ENCODE results near the gene NATD1. TPM values are rescaled to one million over a fixed set of nuclear protein-coding genes. Genes with fewer than 3 reads are reported as not detected.
"Not testable (repeated sequence)": the region's sequence is repeated elsewhere in the genome, so short reads cannot be mapped to it uniquely, and the experiment has no call there.

The NATD1 gene
- total and polyA plus RNA-seq, 2 experiments from 2014 or later: 5.0 to 6.7 TPM

DNA sequence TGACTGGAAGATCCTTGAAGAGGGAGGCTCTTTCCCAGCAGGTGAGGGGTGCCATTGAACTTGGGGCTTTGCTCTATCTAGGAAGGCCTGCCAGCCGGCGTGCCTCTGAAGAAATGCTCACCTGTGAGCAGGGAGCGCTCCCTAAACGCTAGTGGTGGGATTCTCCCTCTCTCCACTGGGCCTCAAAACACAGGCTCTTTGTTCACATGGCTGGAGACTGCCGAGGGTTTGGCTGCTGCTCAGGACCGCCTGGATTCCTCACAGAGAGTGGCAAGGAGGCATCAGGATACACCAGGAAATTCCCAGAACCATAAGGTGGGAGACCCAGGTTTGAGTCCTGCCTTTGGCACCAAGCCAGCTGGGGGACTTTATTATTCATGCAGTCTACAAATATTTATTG is 21.7 kb downstream of the NATD1 start:
- Histone ChIP-seq H3K27ac (no peak overlapping the region), H3K9me3 (ENCODE audit: low read depth) (no peaks in the 10 kb centered on the region), H2AFZ (no peak overlapping the region), H3K79me2 (no peaks in the 10 kb centered on the region), H3K27me3 (no peaks in the 10 kb centered on the region), H3K36me3 (replicated peaks; ENCODE audit: insufficient read depth, low read depth) (no peaks in the 10 kb centered on the region), H3K4me2 (no peak overlapping the region), H3K4me3 (no peak overlapping the region), H3K4me1 (ENCODE audit: insufficient read depth) (no peaks in the 10 kb centered on the region), H3K9me2 (replicated peaks; ENCODE audit: insufficient read depth) (no peaks in the 10 kb centered on the region), H4K20me1 (ENCODE audit: insufficient read depth, poor library complexity, severe bottlenecking) (no peaks in the 10 kb centered on the region)
- TF ChIP-seq EZH2phosphoT487 (IDR thresholded peaks at IDR 0.05; ENCODE audit: low read depth, severe bottlenecking, unreplicated experiment): no peak
- TF ChIP-seq, protein P1, sequence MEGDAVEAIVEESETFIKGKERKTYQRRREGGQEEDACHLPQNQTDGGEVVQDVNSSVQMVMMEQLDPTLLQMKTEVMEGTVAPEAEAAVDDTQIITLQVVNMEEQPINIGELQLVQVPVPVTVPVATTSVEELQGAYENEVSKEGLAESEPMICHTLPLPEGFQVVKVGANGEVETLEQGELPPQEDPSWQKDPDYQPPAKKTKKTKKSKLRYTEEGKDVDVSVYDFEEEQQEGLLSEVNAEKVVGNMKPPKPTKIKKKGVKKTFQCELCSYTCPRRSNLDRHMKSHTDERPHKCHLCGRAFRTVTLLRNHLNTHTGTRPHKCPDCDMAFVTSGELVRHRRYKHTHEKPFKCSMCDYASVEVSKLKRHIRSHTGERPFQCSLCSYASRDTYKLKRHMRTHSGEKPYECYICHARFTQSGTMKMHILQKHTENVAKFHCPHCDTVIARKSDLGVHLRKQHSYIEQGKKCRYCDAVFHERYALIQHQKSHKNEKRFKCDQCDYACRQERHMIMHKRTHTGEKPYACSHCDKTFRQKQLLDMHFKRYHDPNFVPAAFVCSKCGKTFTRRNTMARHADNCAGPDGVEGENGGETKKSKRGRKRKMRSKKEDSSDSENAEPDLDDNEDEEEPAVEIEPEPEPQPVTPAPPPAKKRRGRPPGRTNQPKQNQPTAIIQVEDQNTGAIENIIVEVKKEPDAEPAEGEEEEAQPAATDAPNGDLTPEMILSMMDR (IDR thresholded peaks at IDR 0.05; ENCODE audit: poor library complexity): no peak
- TF ChIP-seq EZH2 (IDR thresholded peaks at IDR 0.05; ENCODE audit: borderline replicate concordance): no peak
- DNase-seq (ENCODE audit: low spot score): no peak
- 82% methylated on average over 6 of the region's 6 CpGs for WGBS (ENCODE audit: low lambda C conversion rate, missing lambda C conversion rate)

DNA sequence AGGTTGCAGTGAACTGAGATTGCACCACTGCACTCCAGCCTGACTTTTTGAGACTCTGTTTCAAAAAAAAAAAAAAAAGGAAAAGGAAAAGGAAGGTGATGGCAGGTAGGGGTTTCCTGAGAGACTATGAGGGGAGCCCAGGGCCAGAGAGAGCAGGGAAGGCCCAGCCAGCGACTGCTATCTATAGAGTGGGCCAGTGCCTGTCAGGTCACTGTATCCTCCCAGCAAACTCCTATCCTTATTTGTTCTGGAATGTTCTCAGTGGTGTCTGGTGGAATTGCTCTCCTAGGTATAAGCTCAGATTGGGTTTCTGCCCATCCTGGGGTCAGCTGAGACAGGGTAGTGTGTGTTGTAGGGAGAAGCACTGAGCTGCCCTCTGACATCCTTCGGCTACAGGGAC is 24.4 kb downstream of the NATD1 start:
- no peak for DNase-seq (ENCODE audit: low spot score)
- H2AFZ ChIP-seq: no peak overlapping the region
- no peaks in the 10 kb centered on the region for H3K9me2 ChIP-seq (replicated peaks; ENCODE audit: insufficient read depth)
- no peak for TF ChIP-seq EZH2 (IDR thresholded peaks at IDR 0.05; ENCODE audit: borderline replicate concordance)
- TF ChIP-seq EZH2phosphoT487 (IDR thresholded peaks at IDR 0.05; ENCODE audit: low read depth, severe bottlenecking, unreplicated experiment): no peak
- TF ChIP-seq, protein P1 (IDR thresholded peaks at IDR 0.05; ENCODE audit: poor library complexity): no peak
- no peak overlapping the region for H3K4me2 ChIP-seq
- no peak overlapping the region for H3K27ac ChIP-seq
- H3K79me2 ChIP-seq: no peaks in the 10 kb centered on the region
- H3K27me3 ChIP-seq: no peaks in the 10 kb centered on the region
- no peaks in the 10 kb centered on the region for H4K20me1 ChIP-seq (ENCODE audit: insufficient read depth, poor library complexity, severe bottlenecking)
- WGBS (ENCODE audit: low lambda C conversion rate, missing lambda C conversion rate): 92% methylated on average over 2 of the region's 2 CpGs
- H3K4me1 ChIP-seq (ENCODE audit: insufficient read depth): no peaks in the 10 kb centered on the region
- H3K4me3 ChIP-seq: no peak overlapping the region
- no peaks in the 10 kb centered on the region for H3K36me3 ChIP-seq (replicated peaks; ENCODE audit: insufficient read depth, low read depth)
- no peaks in the 10 kb centered on the region for H3K9me3 ChIP-seq (ENCODE audit: low read depth)

DNA sequence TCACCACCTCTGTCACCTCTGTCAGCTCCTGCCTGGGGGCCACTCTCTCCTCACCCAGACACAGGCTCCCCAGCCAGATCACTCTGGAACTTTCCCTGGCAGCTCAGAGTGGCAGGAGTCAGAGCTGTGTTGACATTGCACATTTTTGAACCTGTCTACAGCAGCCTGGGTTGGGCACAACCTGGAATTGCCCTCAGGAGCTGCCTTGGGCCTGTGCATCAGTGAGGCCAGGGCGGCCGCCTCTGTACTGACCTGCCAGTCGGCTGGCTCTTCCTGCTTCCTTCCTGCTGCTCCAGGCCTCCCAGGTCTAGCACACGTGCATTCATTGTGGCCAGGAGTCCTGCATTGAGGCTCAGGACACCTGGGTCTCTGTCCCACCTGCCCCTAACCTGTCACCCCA is 25.1 kb downstream of the NATD1 start:
- Histone ChIP-seq H3K4me1 (ENCODE audit: insufficient read depth) (no peaks in the 10 kb centered on the region), H3K9me2 (replicated peaks; ENCODE audit: insufficient read depth) (no peaks in the 10 kb centered on the region), H3K4me3 (no peak overlapping the region), H3K36me3 (replicated peaks; ENCODE audit: insufficient read depth, low read depth) (no peaks in the 10 kb centered on the region), H2AFZ (no peak overlapping the region), H3K27me3 (no peaks in the 10 kb centered on the region), H3K4me2 (no peak overlapping the region), H3K27ac (no peak overlapping the region), H3K9me3 (ENCODE audit: low read depth) (no peaks in the 10 kb centered on the region), H3K79me2 (no peaks in the 10 kb centered on the region), H4K20me1 (ENCODE audit: insufficient read depth, poor library complexity, severe bottlenecking) (no peaks in the 10 kb centered on the region)
- WGBS (ENCODE audit: low lambda C conversion rate, missing lambda C conversion rate): 69% methylated on average over 4 of the region's 4 CpGs
- no peak for DNase-seq (ENCODE audit: low spot score)
- TF ChIP-seq EZH2 (IDR thresholded peaks at IDR 0.05; ENCODE audit: borderline replicate concordance): no peak
- TF ChIP-seq, protein P1 (IDR thresholded peaks at IDR 0.05; ENCODE audit: poor library complexity): no peak
- no peak for TF ChIP-seq EZH2phosphoT487 (IDR thresholded peaks at IDR 0.05; ENCODE audit: low read depth, severe bottlenecking, unreplicated experiment)

DNA sequence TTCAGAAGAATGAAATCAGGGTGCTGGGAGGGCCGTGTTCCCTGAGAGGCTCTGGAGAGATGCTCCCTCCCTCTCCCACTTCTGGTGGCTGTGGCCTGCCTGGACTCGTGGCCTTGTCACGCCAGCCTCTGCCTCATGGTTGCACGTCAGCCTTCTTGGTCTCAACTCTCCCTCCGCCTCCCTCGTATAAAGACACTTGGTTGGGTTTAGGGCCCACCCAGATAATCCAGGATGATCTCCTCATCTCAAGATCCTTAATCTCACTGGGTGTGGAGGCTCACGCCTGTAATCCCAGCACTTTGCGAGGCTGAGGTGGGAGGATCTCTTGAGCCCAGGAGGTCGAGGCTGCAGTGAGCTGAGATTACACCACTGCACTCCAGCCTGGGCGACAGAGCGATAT is 25.9 kb downstream of the NATD1 start:
- WGBS (ENCODE audit: low lambda C conversion rate, missing lambda C conversion rate): 87% methylated on average over 11 of the region's 11 CpGs
- not testable (repeated sequence) for H3K79me2 ChIP-seq; H3K27ac ChIP-seq; H3K27me3 ChIP-seq; H3K4me2 ChIP-seq; H3K9me3 ChIP-seq (ENCODE audit: low read depth); H4K20me1 ChIP-seq (ENCODE audit: insufficient read depth, poor library complexity, severe bottlenecking); H2AFZ ChIP-seq; DNase-seq (ENCODE audit: low spot score); H3K36me3 ChIP-seq (replicated peaks; ENCODE audit: insufficient read depth, low read depth); H3K9me2 ChIP-seq (replicated peaks; ENCODE audit: insufficient read depth); H3K4me3 ChIP-seq; H3K4me1 ChIP-seq (ENCODE audit: insufficient read depth)

All from hepatocyte (in vitro differentiated cells).